IMR-90 (cell line): Measurements from ENCODE around the gene PTPRG. TPM values are rescaled to one million over a fixed set of nuclear protein-coding genes. Genes with fewer than 3 reads are reported as not detected.

ENCODE experiments used
- ATAC-seq: fragments of 200-7000 bp; cut with Tn5 transposase; 2 replicates; pipeline ENCODE4 v1.9.1; 2020; ENCODE audit warnings: low read depth, mild to moderate bottlenecking, moderate library complexity
- BruUV-seq: library from RNA; stranded (reverse); fragments of 400-500 nt; replicated peaks from 2 replicates; lab custom pipeline; 2021; lab: Mats Ljungman, UMichigan
- CTCF ChIA-PET: fragments of 300-600 bp; formaldehyde crosslinking; extraction: SDS; loops from one replicate; lab custom pipeline; 2021; ENCODE audit warnings: antibody characterized with exemption; lab: Yijun Ruan, JAX
- POLR2A ChIA-PET: fragments of 300-600 bp; sonication (Branson Sonifier 250); formaldehyde crosslinking; loops from one replicate; lab custom pipeline; 2022; ENCODE audit warnings: antibody characterized with exemption; ENCODE audit not compliant: unreplicated experiment; lab: Charles Lee
- DNase-seq: peaks from one replicate; pipeline ENCODE4 v3.0.0; 2013
- H2AFZ ChIP-seq: replicated peaks from 2 replicates; pipeline ENCODE3; 2013; ENCODE audit warnings: low read length, mild to moderate bottlenecking; ENCODE audit not compliant: poor library complexity
- H2AK5ac ChIP-seq: 2 replicates; pipeline ENCODE4 v1.6.1; 2013; ENCODE audit warnings: low read depth, low read length, inconsistent platforms
- H2AK9ac ChIP-seq: replicated peaks from 2 replicates; pipeline ENCODE3; 2013; ENCODE audit warnings: mild to moderate bottlenecking, low read depth, low read length, moderate library complexity; ENCODE audit not compliant: poor library complexity
- H2BK120ac ChIP-seq: 2 replicates; pipeline ENCODE4 v1.6.1; 2013; ENCODE audit warnings: low read depth, low read length, inconsistent platforms
- H2BK15ac ChIP-seq: 3 replicates; pipeline ENCODE4 v1.6.1; 2013; ENCODE audit warnings: low read depth, low read length, inconsistent platforms
- H2BK20ac ChIP-seq: 2 replicates; pipeline ENCODE4 v1.6.1; 2013; ENCODE audit warnings: low read depth, mild to moderate bottlenecking, inconsistent platforms, low read length, moderate library complexity
- H2BK5ac ChIP-seq: 2 replicates; pipeline ENCODE4 v1.6.1; 2013; ENCODE audit warnings: mild to moderate bottlenecking, low read depth, low read length, inconsistent platforms; ENCODE audit not compliant: poor library complexity, severe bottlenecking
- H3K14ac ChIP-seq: replicated peaks from 2 replicates; pipeline ENCODE4 v1.6.1; 2013; ENCODE audit warnings: low read depth, low read length, inconsistent platforms
- H3K18ac ChIP-seq: 2 replicates; pipeline ENCODE4 v1.6.1; 2013; ENCODE audit warnings: low read depth, low read length, control low read depth
- H3K23ac ChIP-seq: 2 replicates; pipeline ENCODE4 v1.6.1; 2013; ENCODE audit warnings: low read depth, low read length, inconsistent platforms
- H3K27ac ChIP-seq: 2 replicates; pipeline ENCODE4 v1.5.1; 2013; ENCODE audit warnings: mild to moderate bottlenecking, control low read depth, low read length; ENCODE audit not compliant: insufficient read depth
- H3K27me3 ChIP-seq: 2 replicates; pipeline ENCODE4 v1.6.1; 2013; ENCODE audit warnings: low read length; ENCODE audit not compliant: control insufficient read depth, insufficient read depth
- H3K36me3 ChIP-seq: 2 replicates; pipeline ENCODE4 v1.6.1; 2013; ENCODE audit warnings: low read length, mixed read lengths; ENCODE audit not compliant: control insufficient read depth, insufficient read depth
- H3K4ac ChIP-seq: 2 replicates; pipeline ENCODE4 v1.6.1; 2013; ENCODE audit warnings: low read depth, low read length, inconsistent platforms
- H3K4me1 ChIP-seq: 2 replicates; pipeline ENCODE4 v1.6.1; 2013; ENCODE audit warnings: low read length, mixed read lengths; ENCODE audit not compliant: control insufficient read depth, insufficient read depth
- H3K4me2 ChIP-seq: 2 replicates; pipeline ENCODE4 v1.6.1; 2013; ENCODE audit warnings: low read depth, mild to moderate bottlenecking, control low read depth, low read length, moderate library complexity
- H3K4me3 ChIP-seq: 2 replicates; pipeline ENCODE4 v1.5.1; 2013; ENCODE audit warnings: low read depth, mild to moderate bottlenecking, control low read depth, low read length, moderate library complexity; ENCODE audit not compliant: insufficient read depth
- H3K56ac ChIP-seq: 2 replicates; pipeline ENCODE4 v1.6.1; 2013; ENCODE audit warnings: low read length, inconsistent platforms; ENCODE audit not compliant: insufficient read depth; ENCODE audit errors: extremely low read depth
- H3K79me1 ChIP-seq, 2 experiments: 2 replicates each; pipeline ENCODE4 v1.6.1; 2013; ENCODE audit warnings: low read length in 2 of 2, inconsistent platforms in 1 of 2, low read depth in 1 of 2
- H3K9ac ChIP-seq: 2 replicates; pipeline ENCODE4 v1.6.1; 2013; ENCODE audit warnings: low read depth, low read length, control low read depth
- H3K9me1 ChIP-seq: 2 replicates; pipeline ENCODE4 v1.6.1; 2013; ENCODE audit warnings: low read length, inconsistent platforms; ENCODE audit not compliant: insufficient read depth
- H3K9me3 ChIP-seq: 2 replicates; pipeline ENCODE4 v1.6.1; 2013; ENCODE audit warnings: low read length; ENCODE audit not compliant: control insufficient read depth, insufficient read depth
- H4K20me1 ChIP-seq: 2 replicates; pipeline ENCODE4 v1.6.1; 2013; ENCODE audit warnings: low read length, inconsistent platforms; ENCODE audit not compliant: insufficient read depth
- H4K5ac ChIP-seq: 2 replicates; pipeline ENCODE4 v1.6.1; 2013; ENCODE audit warnings: mild to moderate bottlenecking, low read depth, low read length, control low read depth
- H4K8ac ChIP-seq, 2 experiments: 2 replicates each; pipeline ENCODE4 v1.6.1; 2013; ENCODE audit warnings: low read depth in 2 of 2, low read length in 2 of 2, control low read depth in 1 of 2, inconsistent platforms in 1 of 2
- H4K91ac ChIP-seq: 2 replicates; pipeline ENCODE4 v1.6.1; 2013; ENCODE audit warnings: low read depth, low read length, inconsistent platforms; ENCODE audit not compliant: insufficient read depth
- BHLHE40 ChIP-seq: fragments of 150-350 bp; IDR thresholded peaks from 2 replicates; pipeline ENCODE4 v1.6.1; 2016; ENCODE audit warnings: mild to moderate bottlenecking, low read depth, low read length
- CHD1 ChIP-seq: IDR thresholded peaks from 2 replicates; pipeline ENCODE4 v1.6.1; 2012; ENCODE audit warnings: low read depth, low read length, improper control_type of control experiment
- CTCF ChIP-seq: conservative IDR thresholded peaks from 2 replicates; pipeline ENCODE4 v1.5.1; 2012; ENCODE audit warnings: mild to moderate bottlenecking, low read depth, low read length, improper control_type of control experiment
- ELK1 ChIP-seq: fragments of 150-350 bp; IDR thresholded peaks from 2 replicates; pipeline ENCODE4 v1.6.1; 2016; ENCODE audit warnings: low read depth, mild to moderate bottlenecking, low read length, moderate library complexity, borderline replicate concordance
- FOS ChIP-seq: fragments of 150-350 bp; IDR thresholded peaks from 2 replicates; pipeline ENCODE4 v1.6.1; 2016; ENCODE audit warnings: low read depth, low read length
- NFE2L2 ChIP-seq: fragments of 150-350 bp; IDR thresholded peaks from 2 replicates; pipeline ENCODE4 v1.6.1; 2016; ENCODE audit warnings: low read depth, mild to moderate bottlenecking, low read length
- POLR2A ChIP-seq: IDR thresholded peaks from 2 replicates; pipeline ENCODE4 v1.6.1; 2012; ENCODE audit warnings: mild to moderate bottlenecking, low read depth, low read length
- RAD21 ChIP-seq: IDR thresholded peaks from 2 replicates; pipeline ENCODE4 v1.6.1; 2012; ENCODE audit warnings: low read length, improper control_type of control experiment
- RFX5 ChIP-seq: IDR thresholded peaks from 2 replicates; pipeline ENCODE4 v1.8.0; 2012; ENCODE audit warnings: low read depth, mild to moderate bottlenecking, low read length, moderate library complexity
- WGBS, 2 experiments: methylation state at CpG; one replicate each; pipeline versions ENCODE4 v1.1.5 to v1.1.7; 2013; ENCODE audit warnings: missing lambda C conversion rate in 2 of 2; ENCODE audit not compliant: insufficient read length in 1 of 2; ENCODE audit errors: extremely low coverage in 2 of 2; 5-methylcytosine and 5-hydroxymethylcytosine counted together
- dilution Hi-C: fragments of 300-500 bp; cut with HindIII; formaldehyde crosslinking; loops from one replicate; pipeline ENCODE4 v1.14.3; 2018; ENCODE audit warnings: low sequenced_read_pairs; ENCODE audit not compliant: unreplicated experiment
- in situ Hi-C: fragments of 300-500 bp; cut with MboI; formaldehyde crosslinking; loops from 3 replicates; pipeline ENCODE4 v1.14.3; 2019; ENCODE audit warnings: low sequenced_read_pairs, inconsistent platforms, mixed read lengths
- intact Hi-C: fragments of 100-400 bp; cut with micrococcal nuclease; formaldehyde crosslinking; loops from 2 replicates; pipeline ENCODE4 v1.10.0; 2022
- polyA plus RNA-seq, 3 experiments: library from polyadenylated mRNA; depleted of rRNA; stranded (reverse); fragments of >200 nt; gene quantifications; 2 replicates each; pipeline ENCODE4 v1.2.3, GENCODE V29; 2012; ENCODE audit warnings: low replicate concordance in 1 of 3
- total RNA-seq: library from RNA; depleted of rRNA; stranded (reverse); fragments of >200 nt; gene quantifications from 2 replicates; pipeline ENCODE4 v1.2.3, GENCODE V29; 2012
- TF ChIP-seq, protein P1 (sequence below): fragments of 150-350 bp; IDR thresholded peaks from 2 replicates; pipeline ENCODE4 v1.6.1; 2017; ENCODE audit warnings: mild to moderate bottlenecking, antibody characterized with exemption, low read length, low read depth

Gene PTPRG
- total and polyA plus RNA-seq, 2 of the 4 experiments (the other 2 are of a cell fraction), result 7.7 to 31.0 TPM

DNA sequence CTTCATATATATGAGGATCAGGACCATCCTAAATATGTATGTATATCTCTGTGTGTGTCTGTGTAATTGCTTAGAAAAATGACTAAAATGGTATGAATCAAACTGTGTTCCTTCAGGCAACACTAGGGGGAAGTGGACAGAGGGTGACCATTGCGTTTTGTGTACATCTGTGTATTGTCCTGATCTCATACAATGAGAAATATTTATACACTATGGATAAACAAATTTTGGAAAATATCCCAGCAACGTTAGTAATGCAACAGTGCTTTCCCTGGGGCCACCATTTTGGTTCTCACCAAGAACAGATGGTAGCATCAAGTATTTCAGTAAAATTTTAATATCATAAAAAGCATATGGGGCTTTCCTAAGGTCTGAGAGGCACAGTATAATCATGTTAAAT is 130.1 kb downstream of the PTPRG start:
- no peak overlapping the region for H3K4me3 ChIP-seq
- no peak overlapping the region for H4K5ac ChIP-seq
- in situ Hi-C loops, result no loop called here
- H3K27ac ChIP-seq, result no peak overlapping the region
- H3K14ac ChIP-seq, result no peak overlapping the region
- POLR2A ChIA-PET, result no interaction called here
- no peaks in the 10 kb centered on the region for H3K27me3 ChIP-seq
- dilution Hi-C loops, result no loop called here
- peaks cover 9% of the 10 kb centered on the region; the same call in 1 of the 2 replicates for H4K20me1 ChIP-seq
- no peak overlapping the region for H4K8ac ChIP-seq
- H3K79me1 ChIP-seq, result peaks cover 17 to 43% of the 10 kb centered on the region in 2 experiments
- WGBS, 2 experiments, result no CpG with 5 or more reads among the region's 2 CpGs
- peaks cover 9% of the 10 kb centered on the region for H3K4me1 ChIP-seq
- H2AK5ac ChIP-seq, result no peak overlapping the region
- H3K4me2 ChIP-seq, result no peak overlapping the region
- no peak overlapping the region for H2AFZ ChIP-seq
- H3K18ac ChIP-seq, result no peak overlapping the region
- H3K9me1 ChIP-seq, result peaks cover 8% of the 10 kb centered on the region
- intact Hi-C loops, result no loop called here
- ATAC-seq, result no peak
- no peak overlapping the region for H2BK120ac ChIP-seq
- no peaks in the 10 kb centered on the region for H3K9me3 ChIP-seq
- H3K9ac ChIP-seq, result no peak overlapping the region
- no TSS peak for BruUV-seq
- no peak overlapping the region for H2BK20ac ChIP-seq
- no peak for DNase-seq
- H2BK5ac ChIP-seq, result no peak overlapping the region
- no peak overlapping the region for H3K4ac ChIP-seq
- TF ChIP-seq FOS (no peak), RAD21 (no peak), POLR2A (no peak), ELK1 (no peak), BHLHE40 (no peak), CTCF (no peak), CHD1 (no peak), NFE2L2 (no peak), RFX5 (no peak)
- TF ChIP-seq, protein P1, sequence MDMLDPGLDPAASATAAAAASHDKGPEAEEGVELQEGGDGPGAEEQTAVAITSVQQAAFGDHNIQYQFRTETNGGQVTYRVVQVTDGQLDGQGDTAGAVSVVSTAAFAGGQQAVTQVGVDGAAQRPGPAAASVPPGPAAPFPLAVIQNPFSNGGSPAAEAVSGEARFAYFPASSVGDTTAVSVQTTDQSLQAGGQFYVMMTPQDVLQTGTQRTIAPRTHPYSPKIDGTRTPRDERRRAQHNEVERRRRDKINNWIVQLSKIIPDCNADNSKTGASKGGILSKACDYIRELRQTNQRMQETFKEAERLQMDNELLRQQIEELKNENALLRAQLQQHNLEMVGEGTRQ, result no peak
- no peak overlapping the region for H4K91ac ChIP-seq
- H2AK9ac ChIP-seq, result no peak overlapping the region
- H3K56ac ChIP-seq, result no peak overlapping the region
- CTCF ChIA-PET, result no interaction called here
- no peak overlapping the region for H2BK15ac ChIP-seq
- no peak overlapping the region for H3K23ac ChIP-seq
- no peaks in the 10 kb centered on the region; the same call in 1 of the 2 replicates for H3K36me3 ChIP-seq
